PFSK-1 (cell line): Measurements from ENCODE around the gene STAT1.

ENCODE experiments used
- FOXP2 ChIP-seq: optimal IDR thresholded peaks from 2 replicates; pipeline ENCODE3; 2011; ENCODE audit warnings: borderline replicate concordance, control low read depth, inconsistent platforms; ENCODE audit not compliant: insufficient read depth; ENCODE audit errors: extremely low read length, extremely low read depth
- POLR2AphosphoS5 ChIP-seq: IDR thresholded peaks from 2 replicates; pipeline ENCODE4 v1.6.1; 2012; ENCODE audit warnings: low read depth, mild to moderate bottlenecking, control low read depth, low read length, moderate library complexity
- SIN3A ChIP-seq: IDR thresholded peaks from 2 replicates; pipeline ENCODE4 v1.6.1; 2012; ENCODE audit warnings: mild to moderate bottlenecking, low read length, moderate library complexity, borderline replicate concordance; ENCODE audit not compliant: insufficient read depth
- TAF1 ChIP-seq: IDR thresholded peaks from 2 replicates; pipeline ENCODE4 v1.6.1; 2012; ENCODE audit warnings: low read length, control low read depth, borderline replicate concordance; ENCODE audit not compliant: insufficient read depth
- TF ChIP-seq, protein P1 (sequence below), 2 experiments: IDR thresholded peaks; 2 replicates each; pipeline versions ENCODE4 v1.6.1 to v1.8.0; 2011 to 2012; ENCODE audit warnings: low read depth in 2 of 2, low read length in 2 of 2, control low read depth in 1 of 2, inconsistent platforms in 1 of 2, mild to moderate bottlenecking in 1 of 2, moderate library complexity in 1 of 2; ENCODE audit not compliant: insufficient read depth in 1 of 2

The STAT1 gene

DNA sequence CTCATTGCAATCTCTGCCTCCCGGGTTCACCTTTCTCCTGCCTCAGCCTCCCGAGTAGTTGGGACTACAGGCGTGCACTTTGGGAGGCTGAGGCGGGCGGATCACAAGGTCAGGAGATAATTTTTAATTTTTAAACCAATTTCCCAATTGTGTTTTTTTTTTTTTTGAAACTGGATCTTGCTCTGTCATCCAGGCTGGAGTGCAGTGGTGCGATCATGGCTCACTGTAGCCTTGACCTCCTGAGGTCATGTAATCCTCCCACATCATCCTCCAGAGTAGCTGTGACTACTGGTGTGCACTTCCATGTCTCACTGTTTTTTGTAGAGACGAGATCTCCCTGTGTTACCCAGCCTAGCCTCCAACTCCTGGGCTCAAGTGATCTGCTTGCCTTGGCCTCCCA lies 84.1 kb downstream of the STAT1 start:
- TF ChIP-seq SIN3A (no peak), TAF1 (no peak), POLR2AphosphoS5 (no peak), FOXP2 (no peak)
- TF ChIP-seq, protein P1, sequence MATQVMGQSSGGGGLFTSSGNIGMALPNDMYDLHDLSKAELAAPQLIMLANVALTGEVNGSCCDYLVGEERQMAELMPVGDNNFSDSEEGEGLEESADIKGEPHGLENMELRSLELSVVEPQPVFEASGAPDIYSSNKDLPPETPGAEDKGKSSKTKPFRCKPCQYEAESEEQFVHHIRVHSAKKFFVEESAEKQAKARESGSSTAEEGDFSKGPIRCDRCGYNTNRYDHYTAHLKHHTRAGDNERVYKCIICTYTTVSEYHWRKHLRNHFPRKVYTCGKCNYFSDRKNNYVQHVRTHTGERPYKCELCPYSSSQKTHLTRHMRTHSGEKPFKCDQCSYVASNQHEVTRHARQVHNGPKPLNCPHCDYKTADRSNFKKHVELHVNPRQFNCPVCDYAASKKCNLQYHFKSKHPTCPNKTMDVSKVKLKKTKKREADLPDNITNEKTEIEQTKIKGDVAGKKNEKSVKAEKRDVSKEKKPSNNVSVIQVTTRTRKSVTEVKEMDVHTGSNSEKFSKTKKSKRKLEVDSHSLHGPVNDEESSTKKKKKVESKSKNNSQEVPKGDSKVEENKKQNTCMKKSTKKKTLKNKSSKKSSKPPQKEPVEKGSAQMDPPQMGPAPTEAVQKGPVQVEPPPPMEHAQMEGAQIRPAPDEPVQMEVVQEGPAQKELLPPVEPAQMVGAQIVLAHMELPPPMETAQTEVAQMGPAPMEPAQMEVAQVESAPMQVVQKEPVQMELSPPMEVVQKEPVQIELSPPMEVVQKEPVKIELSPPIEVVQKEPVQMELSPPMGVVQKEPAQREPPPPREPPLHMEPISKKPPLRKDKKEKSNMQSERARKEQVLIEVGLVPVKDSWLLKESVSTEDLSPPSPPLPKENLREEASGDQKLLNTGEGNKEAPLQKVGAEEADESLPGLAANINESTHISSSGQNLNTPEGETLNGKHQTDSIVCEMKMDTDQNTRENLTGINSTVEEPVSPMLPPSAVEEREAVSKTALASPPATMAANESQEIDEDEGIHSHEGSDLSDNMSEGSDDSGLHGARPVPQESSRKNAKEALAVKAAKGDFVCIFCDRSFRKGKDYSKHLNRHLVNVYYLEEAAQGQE (IDR thresholded peaks at IDR 0.05; ENCODE audit: insufficient read depth in 1 of 2, low read depth in 2 of 2, low read length in 2 of 2), result no peak

DNA sequence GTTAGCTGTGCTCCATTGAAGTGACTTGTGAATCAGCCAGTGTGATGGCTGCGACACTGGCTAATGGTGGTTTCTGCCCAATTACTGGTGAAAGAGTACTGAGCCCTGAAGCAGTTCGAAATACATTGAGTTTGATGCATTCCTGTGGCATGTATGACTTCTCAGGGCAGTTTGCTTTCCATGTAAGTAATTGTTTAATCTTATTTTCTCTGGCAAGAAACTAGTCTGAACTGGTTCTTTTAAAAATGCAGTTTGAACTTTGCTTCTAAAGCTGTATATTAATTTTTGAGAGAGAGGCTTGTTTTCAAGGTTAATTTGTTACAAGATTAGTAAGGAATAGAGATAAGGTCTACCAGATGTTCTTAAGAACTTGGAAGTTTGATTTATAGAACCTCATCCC lies 86.7 kb downstream of the STAT1 start:
- no peak for TF ChIP-seq POLR2AphosphoS5
- no peak for TF ChIP-seq SIN3A
- TF ChIP-seq TAF1, result no peak
- TF ChIP-seq FOXP2, result no peak
- TF ChIP-seq, protein P1 (IDR thresholded peaks at IDR 0.05; ENCODE audit: insufficient read depth in 1 of 2, low read depth in 2 of 2, low read length in 2 of 2), result no peak

DNA sequence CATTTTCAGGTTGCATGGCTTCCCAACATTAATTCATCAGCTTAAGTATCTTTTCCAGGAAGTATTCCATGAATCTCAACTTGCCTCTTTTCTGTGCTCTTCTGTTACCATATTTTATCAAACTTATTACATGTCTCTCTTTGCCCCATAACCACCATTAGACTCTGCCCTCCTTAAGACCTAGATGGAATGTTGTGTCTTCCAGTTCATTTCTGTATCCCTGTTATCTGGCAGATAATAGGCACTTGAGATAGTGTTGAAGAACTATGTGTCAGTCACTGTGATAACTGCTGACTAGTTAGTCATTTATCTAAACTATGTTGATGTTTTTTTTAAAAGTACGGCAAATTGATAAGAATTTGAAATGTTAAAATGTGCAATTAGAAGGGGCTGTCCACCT lies 91.6 kb downstream of the STAT1 start:
- no peak for TF ChIP-seq POLR2AphosphoS5
- TF ChIP-seq, protein P1 (IDR thresholded peaks at IDR 0.05; ENCODE audit: insufficient read depth in 1 of 2, low read depth in 2 of 2, low read length in 2 of 2), result no peak
- TF ChIP-seq SIN3A, result no peak
- no peak for TF ChIP-seq TAF1
- TF ChIP-seq FOXP2, result no peak

DNA sequence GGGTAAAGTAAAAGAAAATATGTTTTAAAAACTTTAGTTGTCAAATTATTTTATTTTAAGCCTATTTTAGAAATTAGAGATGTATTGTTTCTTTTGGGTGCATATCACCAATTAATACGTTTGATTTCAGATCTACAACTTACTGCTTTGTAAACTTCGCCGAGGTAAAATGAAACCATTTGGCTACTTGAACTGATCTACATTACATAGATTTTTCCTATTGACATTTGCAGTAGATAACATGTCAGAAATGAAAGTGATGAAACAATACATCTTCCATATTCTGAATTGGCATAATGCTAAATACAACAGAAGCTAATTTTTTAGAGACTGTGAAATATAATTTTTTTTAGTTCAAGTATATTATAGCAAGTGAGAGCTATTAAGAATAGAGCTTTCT lies 93.9 kb downstream of the STAT1 start:
- TF ChIP-seq SIN3A (no peak), FOXP2 (no peak), TAF1 (no peak), POLR2AphosphoS5 (no peak)
- TF ChIP-seq, protein P1 (IDR thresholded peaks at IDR 0.05; ENCODE audit: insufficient read depth in 1 of 2, low read depth in 2 of 2, low read length in 2 of 2), result no peak
